ENCODE results near the gene MMAB. TPM values are rescaled to one million over a fixed set of nuclear protein-coding genes. Genes with fewer than 3 reads are reported as not detected.

MMAB gene
- total and polyA plus RNA-seq, 2 experiments from 2014 or later: 6.7 to 26.8 TPM

DNA sequence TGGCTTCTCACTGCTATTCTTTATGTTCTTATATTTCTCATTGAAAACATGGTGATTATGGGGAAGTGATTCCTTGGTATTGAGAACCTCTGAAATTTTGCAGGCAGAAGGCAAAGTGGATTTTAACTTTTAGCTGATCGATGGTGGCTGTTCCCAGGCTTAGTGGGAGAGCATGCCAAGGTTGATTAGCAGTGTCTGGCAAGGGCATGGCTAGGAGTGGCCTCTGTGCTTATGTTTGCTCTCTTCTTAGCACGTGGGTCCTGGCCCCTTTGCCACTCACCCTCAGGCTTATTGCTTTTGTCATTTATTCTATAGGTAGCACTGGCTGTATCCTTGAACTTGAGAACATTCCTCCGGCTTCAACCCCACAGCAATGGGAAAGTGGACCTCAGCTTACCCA is 2.4 kb upstream of the MMAB start:
- in situ Hi-C loops (cut with MboI): no loop called here

DNA sequence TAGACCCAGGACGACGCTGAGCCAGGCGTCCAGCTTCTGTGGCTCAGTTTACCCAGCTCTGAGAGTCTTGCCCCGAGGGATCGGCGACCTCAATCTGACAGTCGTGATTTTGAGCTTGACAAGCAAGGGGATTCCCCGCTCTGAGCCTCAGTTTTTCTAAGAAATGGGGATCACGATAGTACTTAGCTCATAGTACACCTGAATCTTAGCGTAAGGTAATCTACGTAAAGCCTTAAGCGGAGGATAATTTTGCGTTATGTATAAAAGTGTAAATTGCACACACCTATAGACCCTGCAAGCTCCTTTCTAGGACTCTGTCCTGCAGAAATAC is 575 bp upstream of the MMAB start:
- DNase-seq: no peak
- Histone ChIP-seq H3K27me3 (replicated peaks; ENCODE audit: insufficient read depth) (no peaks in the 10 kb centered on the region), H3K9me3 (ENCODE audit: low read depth) (no peaks in the 10 kb centered on the region), H3F3A (ENCODE audit: insufficient read depth) (no peaks in the 10 kb centered on the region), H3K4me2 (ENCODE audit: unreplicated experiment) (peak overlapping the region; percentile 99), H3K9me2 (ENCODE audit: insufficient read depth) (no peaks in the 10 kb centered on the region), H3K4me1 (ENCODE audit: insufficient read depth) (peaks cover 10% of the 10 kb centered on the region; the same call in 1 of the 2 replicates), H2AFZ (peak overlapping the region; percentile 94), H3K36me3 (ENCODE audit: low read depth) (0 out of 2 replicates have a peak, but pooled peaks cover 3% of the 10 kb centered on the region), H3K27ac (no peak overlapping the region), H4K20me1 (ENCODE audit: insufficient read depth) (no peaks in the 10 kb centered on the region), H3K4me3 (peak overlapping the region; percentile 88), H3K79me2 (ENCODE audit: insufficient read depth) (no peaks in the 10 kb centered on the region), H3K9ac (peak overlapping the region; percentile 80)
- TF ChIP-seq EZH2 (IDR thresholded peaks at IDR 0.05; ENCODE audit: insufficient read depth, poor library complexity, severe bottlenecking) (no peak), EZH2phosphoT487 (IDR thresholded peaks at IDR 0.05; ENCODE audit: insufficient read depth, low read depth) (no peak)
- WGBS, 2 experiments (ENCODE audit: low coverage in 1 of 2, low lambda C conversion rate in 2 of 2, missing lambda C conversion rate in 2 of 2): 0 to 3% methylated on average over 12 to 13 of the region's 13 CpGs
- in situ Hi-C loops (cut with MboI): no loop called here

More for the DNA sequence above, 2.4 kb upstream of the MMAB start:
- no peaks in the 10 kb centered on the region for H3K9me2 ChIP-seq (ENCODE audit: insufficient read depth)
- H3K4me3 ChIP-seq: no peak overlapping the region
- no peak overlapping the region for H3K9ac ChIP-seq
- TF ChIP-seq EZH2 (IDR thresholded peaks at IDR 0.05; ENCODE audit: insufficient read depth, poor library complexity, severe bottlenecking) (no peak), EZH2phosphoT487 (IDR thresholded peaks at IDR 0.05; ENCODE audit: insufficient read depth, low read depth) (no peak)
- no peak overlapping the region for H3K4me2 ChIP-seq (ENCODE audit: unreplicated experiment)
- WGBS, 2 experiments (ENCODE audit: low coverage in 1 of 2, low lambda C conversion rate in 2 of 2, missing lambda C conversion rate in 2 of 2): 72 to 82% methylated on average over 3 of the region's 3 CpGs
- no peaks in the 10 kb centered on the region for H4K20me1 ChIP-seq (ENCODE audit: insufficient read depth)
- no peaks in the 10 kb centered on the region for H3K27me3 ChIP-seq (replicated peaks; ENCODE audit: insufficient read depth)
- 0 out of 2 replicates have a peak, but pooled peaks cover 3% of the 10 kb centered on the region for H3K36me3 ChIP-seq (ENCODE audit: low read depth)
- H3K4me1 ChIP-seq (ENCODE audit: insufficient read depth): peaks cover 10% of the 10 kb centered on the region; the same call in 1 of the 2 replicates
- DNase-seq: no peak
- H3K27ac ChIP-seq: no peak overlapping the region
- no peaks in the 10 kb centered on the region for H3K9me3 ChIP-seq (ENCODE audit: low read depth)
- H3F3A ChIP-seq (ENCODE audit: insufficient read depth): no peaks in the 10 kb centered on the region
- no peak overlapping the region for H2AFZ ChIP-seq
- no peaks in the 10 kb centered on the region for H3K79me2 ChIP-seq (ENCODE audit: insufficient read depth)

DNA sequence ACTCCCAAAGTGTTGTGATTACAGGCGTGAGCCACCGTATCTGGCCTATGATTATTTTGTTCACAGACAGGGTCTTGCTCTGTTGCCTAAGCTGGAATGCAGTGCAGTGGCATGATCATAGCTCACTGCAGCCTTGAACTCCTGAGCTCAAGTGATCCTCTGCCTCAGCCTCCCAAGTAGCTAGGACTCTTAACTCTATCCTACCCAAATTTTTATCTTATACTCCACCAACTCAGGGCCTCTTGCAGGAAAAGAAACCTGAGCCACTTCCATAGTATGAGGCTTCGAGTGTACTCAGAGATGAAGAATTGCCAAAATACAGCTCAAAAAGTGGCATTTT is 828 bp downstream of the MMAB start:
- Histone ChIP-seq H3K4me1 (ENCODE audit: insufficient read depth) (peaks cover 10% of the 10 kb centered on the region; the same call in 1 of the 2 replicates), H3K9me3 (ENCODE audit: low read depth) (no peaks in the 10 kb centered on the region), H3K4me2 (ENCODE audit: unreplicated experiment) (peak overlapping the region; percentile 99), H2AFZ (peak overlapping the region; percentile 94), H3K79me2 (ENCODE audit: insufficient read depth) (no peaks in the 10 kb centered on the region), H4K20me1 (ENCODE audit: insufficient read depth) (no peaks in the 10 kb centered on the region), H3F3A (ENCODE audit: insufficient read depth) (no peaks in the 10 kb centered on the region), H3K36me3 (ENCODE audit: low read depth) (no peaks in the 10 kb centered on the region), H3K9me2 (ENCODE audit: insufficient read depth) (no peaks in the 10 kb centered on the region), H3K9ac (peak overlapping the region; percentile 80), H3K27me3 (replicated peaks; ENCODE audit: insufficient read depth) (no peaks in the 10 kb centered on the region), H3K27ac (no peak overlapping the region), H3K4me3 (peak overlapping the region; percentile 88)
- in situ Hi-C loops (cut with MboI): no loop called here
- no peak for TF ChIP-seq EZH2phosphoT487 (IDR thresholded peaks at IDR 0.05; ENCODE audit: insufficient read depth, low read depth)
- TF ChIP-seq EZH2 (IDR thresholded peaks at IDR 0.05; ENCODE audit: insufficient read depth, poor library complexity, severe bottlenecking): no peak
- 57 to 65% methylated on average over 3 of the region's 3 CpGs for WGBS, 2 experiments (ENCODE audit: low coverage in 1 of 2, low lambda C conversion rate in 2 of 2, missing lambda C conversion rate in 2 of 2)
- no peak for DNase-seq

DNA sequence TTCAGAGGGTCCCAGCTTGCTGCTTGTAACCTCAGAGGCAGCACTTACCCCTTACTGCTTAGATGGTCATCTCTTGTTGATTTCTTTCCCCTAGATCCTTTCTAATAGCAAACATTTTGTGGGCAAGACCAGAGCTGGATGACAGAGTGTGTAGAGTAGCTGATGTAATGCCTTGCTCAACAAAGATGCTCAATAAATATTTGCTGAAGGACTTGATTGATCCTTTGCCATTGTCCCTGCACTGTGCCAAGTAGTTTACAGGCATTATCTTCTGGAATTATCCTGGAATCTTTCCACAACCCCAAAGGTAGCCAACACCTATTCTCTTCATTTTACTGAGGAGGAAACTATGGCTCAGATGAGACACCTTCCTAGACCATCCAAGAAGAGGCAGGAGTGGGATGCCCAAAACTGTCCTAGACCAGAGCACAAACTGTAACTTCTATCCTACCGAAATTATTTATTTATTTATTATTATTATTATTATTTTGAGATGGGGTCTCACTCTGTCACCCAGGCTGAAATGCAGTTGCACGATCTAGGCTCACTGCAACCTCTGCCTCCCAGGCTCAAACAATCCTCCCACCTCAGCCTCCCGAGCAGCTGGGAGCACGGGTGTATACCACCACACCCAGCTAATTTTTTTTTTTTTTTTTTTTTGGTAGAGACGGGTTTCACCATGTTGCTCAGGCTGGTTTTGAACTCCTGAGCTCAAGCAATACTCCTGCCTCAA is 1.4 kb downstream of the MMAB start:
- Histone ChIP-seq H3K9ac (no peak overlapping the region), H2AFZ (no peak overlapping the region), H3K27ac (no peak overlapping the region), H3K4me2 (ENCODE audit: unreplicated experiment) (no peak overlapping the region), H3K4me3 (no peak overlapping the region), H3K79me2 (ENCODE audit: insufficient read depth) (no peaks in the 10 kb centered on the region), H3K4me1 (ENCODE audit: insufficient read depth) (peaks cover 10% of the 10 kb centered on the region; the same call in 1 of the 2 replicates), H3K9me3 (ENCODE audit: low read depth) (no peaks in the 10 kb centered on the region), H3K36me3 (ENCODE audit: low read depth) (no peaks in the 10 kb centered on the region), H3K27me3 (replicated peaks; ENCODE audit: insufficient read depth) (no peaks in the 10 kb centered on the region), H3K9me2 (ENCODE audit: insufficient read depth) (no peaks in the 10 kb centered on the region), H4K20me1 (ENCODE audit: insufficient read depth) (no peaks in the 10 kb centered on the region), H3F3A (ENCODE audit: insufficient read depth) (no peaks in the 10 kb centered on the region)
- 58 to 65% methylated on average over 5 of the region's 5 CpGs for WGBS, 2 experiments (ENCODE audit: low coverage in 1 of 2, low lambda C conversion rate in 2 of 2, missing lambda C conversion rate in 2 of 2)
- no peak for DNase-seq
- in situ Hi-C loops (cut with MboI): no loop called here
- TF ChIP-seq EZH2phosphoT487 (IDR thresholded peaks at IDR 0.05; ENCODE audit: insufficient read depth, low read depth) (no peak), EZH2 (IDR thresholded peaks at IDR 0.05; ENCODE audit: insufficient read depth, poor library complexity, severe bottlenecking) (no peak)

Measured in GM23248 (cell line).